ENCODE measurements around the gene MGAT4B. TPM values are rescaled to one million over a fixed set of nuclear protein-coding genes. Genes with fewer than 3 reads are reported as not detected.

MGAT4B gene
- polyA plus RNA-seq, 2 of the 4 experiments (the other 2 are of a cell fraction) = 57.4 to 166 TPM

GRCh38 chr5:179795863-179796833 is 10.5 kb downstream of the MGAT4B start (continued):
- peak; percentile 73; the same call in 1 of the 2 replicates for TF ChIP-seq HMGXB4 (CRISPR knock-in tag; IDR thresholded peaks at IDR 0.05; ENCODE audit: borderline replicate concordance)
- TF ChIP-seq TFCP2L1 (CRISPR knock-in tag; IDR thresholded peaks at IDR 0.05) = no peak
- TF ChIP-seq USF2 (IDR thresholded peaks at IDR 0.05) = no peak
- no peak for TF ChIP-seq HEYL (CRISPR knock-in tag; IDR thresholded peaks at IDR 0.05)
- TF ChIP-seq ELK1 (IDR thresholded peaks at IDR 0.05; ENCODE audit: low read depth, low read length) = no peak
- peak; percentile 28; the same call in 1 of the 2 replicates for TF ChIP-seq POLR2A (IDR thresholded peaks at IDR 0.05; ENCODE audit: low read length)
- TF ChIP-seq KDM5A (IDR thresholded peaks at IDR 0.05) = no peak

- H3K4me1 ChIP-seq = peaks cover 14% of the 10 kb centered on the region; the same call in 2 of the 3 replicates
- 74% methylated on average over 12 of the region's 53 CpGs for WGBS (ENCODE audit: missing lambda C conversion rate)
- no peaks in the 10 kb centered on the region for H3K9me3 ChIP-seq
- FAIRE-seq (no peak), DNase-seq (ENCODE audit: low read depth in 1 of 2, low spot score in 1 of 2) (no peak), ATAC-seq (peak; percentile 7 to 8; a peak in 4 of 6 replicates)
- peak overlapping the region; percentile 90 for H3K4me2 ChIP-seq
- ChIA-PET CTCF (interaction anchor here (0.9 to 5.9 kb wide), 14 partner anchors 8 to 179 kb away, joined by 3 to 68 read pairs (median 6); no protein-coding TSS in a partner anchor), POLR2A (interaction anchor here (0.9 to 1.0 kb wide), 2 partner anchors 12 to 32 kb away, joined by 3 to 6 read pairs; no protein-coding TSS in a partner anchor)
- TF ChIP-seq HOXB5 (CRISPR knock-in tag; IDR thresholded peaks at IDR 0.05) (no peak), HOXB13 (CRISPR knock-in tag; IDR thresholded peaks at IDR 0.05; ENCODE audit: low read depth) (no peak), FOSB (CRISPR knock-in tag; IDR thresholded peaks at IDR 0.05) (no peak)
- H3K27ac ChIP-seq = peak overlapping the region; percentile 82 to 90
- H3K4me3 ChIP-seq = peak overlapping the region; percentile 59
These were observed 11.4 kb downstream of the MGAT4B start for GRCh38 chr5:179795049-179795862.

- Histone ChIP-seq H3K9me3 (no peaks in the 10 kb centered on the region), H3K4me3 (no peak overlapping the region), H3K4me2 (no peak overlapping the region; the same call in 2 of the 3 replicates), H3K27ac (no peak overlapping the region), H3K4me1 (peaks cover 14% of the 10 kb centered on the region; the same call in 2 of the 3 replicates)
- no peak for TF ChIP-seq HOXA7 (CRISPR knock-in tag; IDR thresholded peaks at IDR 0.05)
- TF ChIP-seq HOXB5 (CRISPR knock-in tag; IDR thresholded peaks at IDR 0.05) = no peak
- no peak for TF ChIP-seq BHLHE40 (IDR thresholded peaks at IDR 0.05; ENCODE audit: low read depth, low read length)
- no peak for TF ChIP-seq PHF8 (IDR thresholded peaks at IDR 0.05; ENCODE audit: borderline replicate concordance, low read depth)
- TF ChIP-seq ESRRA (IDR thresholded peaks at IDR 0.05; ENCODE audit: borderline replicate concordance, low read length) = no peak
- no peak for TF ChIP-seq KDM1A (IDR thresholded peaks at IDR 0.05; ENCODE audit: low read depth)
- TF ChIP-seq TP53 (CRISPR knock-in tag; IDR thresholded peaks at IDR 0.05) = no peak
- TF ChIP-seq EHF (CRISPR knock-in tag; IDR thresholded peaks at IDR 0.05) = no peak
- TF ChIP-seq HDAC2 (IDR thresholded peaks at IDR 0.05) = no peak
- no peak for TF ChIP-seq FOXS1 (CRISPR knock-in tag; IDR thresholded peaks at IDR 0.05)
- no peak for TF ChIP-seq MYC (IDR thresholded peaks at IDR 0.05; ENCODE audit: borderline replicate concordance, low read length)
- TF ChIP-seq CHD2 (IDR thresholded peaks at IDR 0.05; ENCODE audit: low read length, partially characterized antibody) = no peak
- 100% methylated on average over 3 of the region's 3 CpGs for WGBS (ENCODE audit: missing lambda C conversion rate)
- POLR2A ChIA-PET = interaction anchor here (1.0 kb wide), 2 partner anchors 26 to 171 kb away, joined by 3 to 4 read pairs; partner anchors contain the start of genes HNRNPH1 and SQSTM1
- DNase-seq (ENCODE audit: low read depth in 1 of 2, low spot score in 1 of 2) = no peak
- ATAC-seq = peak in 1 of 2 experiments; percentile 1; a peak in 3 of 6 replicates
- CTCF ChIA-PET = interaction anchor here (0.6 to 5.9 kb wide), 5 partner anchors 14 to 165 kb away, joined by 4 to 68 read pairs (median 26); no protein-coding TSS in a partner anchor
- no peak for FAIRE-seq
These were observed 12.1 kb downstream of the MGAT4B start for GRCh38 chr5:179794575-179794974.
